ENCODE results near the gene NPW.

DNA sequence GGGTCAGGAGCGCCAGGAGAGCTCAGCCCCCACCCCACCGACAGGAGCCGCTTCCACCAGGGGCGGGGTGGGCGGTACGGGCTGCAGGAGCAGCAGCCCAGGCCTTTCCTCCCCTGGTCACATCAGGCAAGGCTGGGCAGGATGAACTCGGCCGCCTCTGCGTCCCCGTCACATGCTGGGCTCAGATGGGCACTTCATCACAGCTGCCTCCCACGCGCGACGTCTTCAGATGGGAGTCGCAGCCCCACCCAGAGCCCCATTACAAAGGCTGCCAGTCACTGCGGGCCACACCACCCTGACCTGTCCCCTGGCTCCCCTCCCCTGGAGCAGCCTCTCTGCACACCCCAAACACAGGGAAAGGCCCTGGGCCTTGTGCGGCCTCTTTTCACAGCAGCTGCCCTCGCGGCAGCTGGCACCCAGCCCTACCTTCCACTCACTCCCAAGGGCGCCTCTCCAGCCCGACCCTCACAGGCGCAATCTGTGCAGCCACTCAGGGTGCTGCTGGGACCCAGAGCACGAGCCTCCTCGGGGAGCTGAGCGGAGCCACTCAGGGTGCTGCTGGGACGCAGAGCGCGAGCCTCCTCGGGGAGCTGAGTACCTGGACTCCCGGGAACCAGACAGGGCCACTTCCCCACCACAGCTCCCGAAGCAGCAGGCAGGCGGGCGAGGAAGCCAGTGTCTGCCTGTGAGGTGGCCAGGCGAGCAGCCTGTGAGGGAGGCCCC lies 14.6 kb upstream of the NPW start:
- TF ChIP-seq, protein P1, sequence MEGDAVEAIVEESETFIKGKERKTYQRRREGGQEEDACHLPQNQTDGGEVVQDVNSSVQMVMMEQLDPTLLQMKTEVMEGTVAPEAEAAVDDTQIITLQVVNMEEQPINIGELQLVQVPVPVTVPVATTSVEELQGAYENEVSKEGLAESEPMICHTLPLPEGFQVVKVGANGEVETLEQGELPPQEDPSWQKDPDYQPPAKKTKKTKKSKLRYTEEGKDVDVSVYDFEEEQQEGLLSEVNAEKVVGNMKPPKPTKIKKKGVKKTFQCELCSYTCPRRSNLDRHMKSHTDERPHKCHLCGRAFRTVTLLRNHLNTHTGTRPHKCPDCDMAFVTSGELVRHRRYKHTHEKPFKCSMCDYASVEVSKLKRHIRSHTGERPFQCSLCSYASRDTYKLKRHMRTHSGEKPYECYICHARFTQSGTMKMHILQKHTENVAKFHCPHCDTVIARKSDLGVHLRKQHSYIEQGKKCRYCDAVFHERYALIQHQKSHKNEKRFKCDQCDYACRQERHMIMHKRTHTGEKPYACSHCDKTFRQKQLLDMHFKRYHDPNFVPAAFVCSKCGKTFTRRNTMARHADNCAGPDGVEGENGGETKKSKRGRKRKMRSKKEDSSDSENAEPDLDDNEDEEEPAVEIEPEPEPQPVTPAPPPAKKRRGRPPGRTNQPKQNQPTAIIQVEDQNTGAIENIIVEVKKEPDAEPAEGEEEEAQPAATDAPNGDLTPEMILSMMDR (IDR thresholded peaks at IDR 0.05; ENCODE audit: low read depth, low read length, poor library complexity, severe bottlenecking): no peak
- TF ChIP-seq EZH2phosphoT487 (IDR thresholded peaks at IDR 0.05; ENCODE audit: borderline replicate concordance, low read length): no peak

Measured in DOHH2 (cell line).